Panc1 (cell line): ENCODE data around the gene ANKRD60. TPM values are rescaled to one million over a fixed set of nuclear protein-coding genes. Genes with fewer than 3 reads are reported as not detected.

Experiments
- ATAC-seq: fragments of 200-7000 bp; cut with Tn5 transposase; 2 replicates; pipeline ENCODE4 v1.9.1; 2020; ENCODE audit warnings: mild to moderate bottlenecking, moderate library complexity
- BruUV-seq: library from RNA; stranded (reverse); fragments of 400-500 nt; replicated peaks from 2 replicates; lab custom pipeline; 2021; lab: Mats Ljungman, UMichigan
- CTCF ChIA-PET: fragments of 300-600 bp; sonication (Branson Sonifier 250); formaldehyde crosslinking; loops from one replicate; lab custom pipeline; 2022; ENCODE audit warnings: antibody characterized with exemption; lab: Charles Lee
- POLR2A ChIA-PET: fragments of 300-600 bp; sonication (Branson Sonifier 250); formaldehyde crosslinking; loops from one replicate; lab custom pipeline; 2022; ENCODE audit warnings: antibody characterized with exemption; lab: Charles Lee
- DNase-seq: peaks from one replicate; pipeline ENCODE4 v3.0.0-alpha.2; 2010; ENCODE audit warnings: low read depth, low spot score
- H3K27ac ChIP-seq: 2 replicates; pipeline ENCODE4 v1.5.1; 2011; ENCODE audit warnings: mild to moderate bottlenecking, low read length, inconsistent platforms
- H3K27me3 ChIP-seq: fragments of 200-500 bp; sonication (Bioruptor generic); 2 replicates; pipeline ENCODE4 v1.6.0; 2014; ENCODE audit warnings: low read length, inconsistent platforms; ENCODE audit not compliant: control insufficient read depth, insufficient read depth
- H3K36me3 ChIP-seq: fragments of 200-500 bp; sonication (Bioruptor generic); 2 replicates; pipeline ENCODE4 v1.5.1; 2014; ENCODE audit warnings: inconsistent platforms, mild to moderate bottlenecking, low read length, moderate library complexity; ENCODE audit not compliant: control insufficient read depth, insufficient read depth
- H3K4me1 ChIP-seq: 2 replicates; pipeline ENCODE4 v1.5.1; 2011; ENCODE audit warnings: inconsistent platforms, mild to moderate bottlenecking, low read length, moderate library complexity; ENCODE audit not compliant: control insufficient read depth, insufficient read depth
- H3K4me3 ChIP-seq, 2 experiments: 2 replicates each; pipeline ENCODE4 v1.5.1; 2011 to 2012; ENCODE audit warnings: low read depth in 2 of 2, low read length in 2 of 2, mild to moderate bottlenecking in 2 of 2, inconsistent platforms in 1 of 2, moderate library complexity in 1 of 2
- H3K9me3 ChIP-seq: fragments of 200-500 bp; sonication (Bioruptor generic); 2 replicates; pipeline ENCODE4 v1.5.1; 2014; ENCODE audit warnings: low read depth, mild to moderate bottlenecking, inconsistent platforms, low read length, moderate library complexity; ENCODE audit not compliant: control insufficient read depth, insufficient read depth
- POLR2AphosphoS5 ChIP-seq: IDR thresholded peaks from 2 replicates; pipeline ENCODE4 v1.6.1; 2012; ENCODE audit warnings: mild to moderate bottlenecking, low read depth, low read length, moderate library complexity
- SIN3A ChIP-seq: IDR thresholded peaks from 2 replicates; pipeline ENCODE4 v1.6.1; 2012; ENCODE audit warnings: low read depth, mild to moderate bottlenecking, low read length, moderate library complexity, borderline replicate concordance; ENCODE audit not compliant: insufficient read depth
- TCF7L2 ChIP-seq: IDR thresholded peaks from 2 replicates; pipeline ENCODE4 v1.6.1; 2011; ENCODE audit warnings: mild to moderate bottlenecking, low read depth, low read length, inconsistent platforms
- in situ Hi-C: cut with HindIII; loops from 2 replicates; pipeline ENCODE4 v1.10.0; 2016; ENCODE audit warnings: low sequenced_read_pairs, low pct_unique_long_range_greater_than_20kb
- intact Hi-C: fragments of 100-400 bp; cut with micrococcal nuclease; formaldehyde crosslinking; loops from one replicate; pipeline ENCODE4 v1.10.0; 2022; ENCODE audit not compliant: unreplicated experiment
- total RNA-seq: library from RNA; stranded (reverse); gene quantifications from one replicate; pipeline ENCODE4 v1.2.1, GENCODE V29; 2021; ENCODE audit not compliant: unreplicated experiment
- TF ChIP-seq, protein P1 (sequence below): fragments of 450-650 bp; IDR thresholded peaks from 2 replicates; pipeline ENCODE4 v1.5.1; 2017; ENCODE audit warnings: mild to moderate bottlenecking
- TF ChIP-seq, protein P2 (sequence below), 2 experiments: IDR thresholded peaks; 2 replicates each; pipeline ENCODE4 v1.6.1; 2011 to 2012; ENCODE audit warnings: low read depth in 2 of 2, control low read depth in 1 of 2, low read length in 1 of 2, mild to moderate bottlenecking in 1 of 2, moderate library complexity in 1 of 2; ENCODE audit not compliant: insufficient read depth in 1 of 2

ANKRD60 gene
- total RNA-seq, 1 experiment from 2014 or later: not detected

DNA sequence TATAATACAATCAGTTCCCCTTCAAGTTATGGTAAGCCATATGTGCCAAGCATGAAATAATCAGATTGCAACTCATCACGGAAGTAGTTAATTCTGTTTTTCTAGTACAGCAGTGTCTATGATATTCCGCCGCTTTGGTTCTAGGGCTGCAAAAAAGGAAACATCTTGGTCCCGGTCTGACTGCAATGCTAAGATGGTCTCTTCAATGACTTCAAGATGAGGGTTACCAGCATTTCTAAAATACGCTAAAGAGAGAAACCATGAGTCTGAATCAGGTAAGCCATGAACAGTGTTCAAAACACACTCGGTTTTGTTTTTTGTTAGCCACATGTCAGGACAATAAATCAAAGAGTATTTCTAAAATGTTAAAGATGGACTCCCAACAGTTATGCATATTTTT lies 3.2 kb upstream of the ANKRD60 start:
- CTCF ChIA-PET: no interaction called here
- no peaks in the 10 kb centered on the region for H3K9me3 ChIP-seq
- in situ Hi-C loops (no loop called here), intact Hi-C loops (loop anchor here (10.0 kb wide), 1 partner anchor 213 kb away; no protein-coding TSS in a partner anchor)
- no TSS peak for BruUV-seq
- no peaks in the 10 kb centered on the region for H3K27me3 ChIP-seq
- H3K27ac ChIP-seq: no peak overlapping the region
- DNase-seq (no peak), ATAC-seq (no peak)
- H3K4me3 ChIP-seq: no peak overlapping the region
- POLR2A ChIA-PET: no interaction called here
- TF ChIP-seq, protein P1, sequence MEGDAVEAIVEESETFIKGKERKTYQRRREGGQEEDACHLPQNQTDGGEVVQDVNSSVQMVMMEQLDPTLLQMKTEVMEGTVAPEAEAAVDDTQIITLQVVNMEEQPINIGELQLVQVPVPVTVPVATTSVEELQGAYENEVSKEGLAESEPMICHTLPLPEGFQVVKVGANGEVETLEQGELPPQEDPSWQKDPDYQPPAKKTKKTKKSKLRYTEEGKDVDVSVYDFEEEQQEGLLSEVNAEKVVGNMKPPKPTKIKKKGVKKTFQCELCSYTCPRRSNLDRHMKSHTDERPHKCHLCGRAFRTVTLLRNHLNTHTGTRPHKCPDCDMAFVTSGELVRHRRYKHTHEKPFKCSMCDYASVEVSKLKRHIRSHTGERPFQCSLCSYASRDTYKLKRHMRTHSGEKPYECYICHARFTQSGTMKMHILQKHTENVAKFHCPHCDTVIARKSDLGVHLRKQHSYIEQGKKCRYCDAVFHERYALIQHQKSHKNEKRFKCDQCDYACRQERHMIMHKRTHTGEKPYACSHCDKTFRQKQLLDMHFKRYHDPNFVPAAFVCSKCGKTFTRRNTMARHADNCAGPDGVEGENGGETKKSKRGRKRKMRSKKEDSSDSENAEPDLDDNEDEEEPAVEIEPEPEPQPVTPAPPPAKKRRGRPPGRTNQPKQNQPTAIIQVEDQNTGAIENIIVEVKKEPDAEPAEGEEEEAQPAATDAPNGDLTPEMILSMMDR: no peak
- TF ChIP-seq TCF7L2 (no peak), POLR2AphosphoS5 (no peak), SIN3A (no peak)
- TF ChIP-seq, protein P2, sequence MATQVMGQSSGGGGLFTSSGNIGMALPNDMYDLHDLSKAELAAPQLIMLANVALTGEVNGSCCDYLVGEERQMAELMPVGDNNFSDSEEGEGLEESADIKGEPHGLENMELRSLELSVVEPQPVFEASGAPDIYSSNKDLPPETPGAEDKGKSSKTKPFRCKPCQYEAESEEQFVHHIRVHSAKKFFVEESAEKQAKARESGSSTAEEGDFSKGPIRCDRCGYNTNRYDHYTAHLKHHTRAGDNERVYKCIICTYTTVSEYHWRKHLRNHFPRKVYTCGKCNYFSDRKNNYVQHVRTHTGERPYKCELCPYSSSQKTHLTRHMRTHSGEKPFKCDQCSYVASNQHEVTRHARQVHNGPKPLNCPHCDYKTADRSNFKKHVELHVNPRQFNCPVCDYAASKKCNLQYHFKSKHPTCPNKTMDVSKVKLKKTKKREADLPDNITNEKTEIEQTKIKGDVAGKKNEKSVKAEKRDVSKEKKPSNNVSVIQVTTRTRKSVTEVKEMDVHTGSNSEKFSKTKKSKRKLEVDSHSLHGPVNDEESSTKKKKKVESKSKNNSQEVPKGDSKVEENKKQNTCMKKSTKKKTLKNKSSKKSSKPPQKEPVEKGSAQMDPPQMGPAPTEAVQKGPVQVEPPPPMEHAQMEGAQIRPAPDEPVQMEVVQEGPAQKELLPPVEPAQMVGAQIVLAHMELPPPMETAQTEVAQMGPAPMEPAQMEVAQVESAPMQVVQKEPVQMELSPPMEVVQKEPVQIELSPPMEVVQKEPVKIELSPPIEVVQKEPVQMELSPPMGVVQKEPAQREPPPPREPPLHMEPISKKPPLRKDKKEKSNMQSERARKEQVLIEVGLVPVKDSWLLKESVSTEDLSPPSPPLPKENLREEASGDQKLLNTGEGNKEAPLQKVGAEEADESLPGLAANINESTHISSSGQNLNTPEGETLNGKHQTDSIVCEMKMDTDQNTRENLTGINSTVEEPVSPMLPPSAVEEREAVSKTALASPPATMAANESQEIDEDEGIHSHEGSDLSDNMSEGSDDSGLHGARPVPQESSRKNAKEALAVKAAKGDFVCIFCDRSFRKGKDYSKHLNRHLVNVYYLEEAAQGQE (IDR thresholded peaks at IDR 0.05; ENCODE audit: insufficient read depth in 1 of 2, low read depth in 2 of 2, low read length in 1 of 2): no peak
- H3K4me1 ChIP-seq: peaks cover 4% of the 10 kb centered on the region; the same call in 1 of the 2 replicates
- H3K36me3 ChIP-seq: no peaks in the 10 kb centered on the region

DNA sequence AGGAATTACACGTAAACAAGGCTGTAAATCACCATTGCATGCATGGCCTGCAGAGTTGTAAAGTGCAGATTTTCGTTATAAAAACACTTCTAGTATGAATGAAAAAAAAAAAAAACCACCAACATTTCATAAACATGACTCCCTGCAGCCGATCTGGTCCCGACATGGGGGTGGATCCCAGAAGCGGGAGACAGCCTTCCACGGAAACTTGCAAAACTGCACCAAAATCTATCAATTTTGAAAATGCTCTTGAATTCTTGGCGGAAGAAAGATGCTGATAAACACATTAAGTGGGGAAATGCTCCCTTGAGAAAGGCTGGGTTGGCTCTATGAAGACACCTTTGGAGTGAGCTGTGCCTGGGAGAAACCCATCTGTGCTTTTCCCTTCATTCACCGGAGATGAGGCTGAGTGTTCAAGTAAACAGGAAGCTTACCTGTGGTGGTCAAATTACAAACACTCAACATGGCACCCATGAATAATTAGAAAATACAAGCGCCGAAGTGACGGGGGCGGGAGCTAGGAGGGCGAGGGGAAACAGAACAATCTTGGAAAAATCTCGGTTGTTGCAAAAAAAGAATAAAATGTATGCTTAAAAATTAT lies 845 bp upstream of the ANKRD60 start:
- no peak overlapping the region for H3K27ac ChIP-seq
- no peaks in the 10 kb centered on the region for H3K9me3 ChIP-seq
- TF ChIP-seq, protein P2 (IDR thresholded peaks at IDR 0.05; ENCODE audit: insufficient read depth in 1 of 2, low read depth in 2 of 2, low read length in 1 of 2): no peak
- no TSS peak for BruUV-seq
- H3K4me3 ChIP-seq: no peak overlapping the region
- no peaks in the 10 kb centered on the region for H3K27me3 ChIP-seq
- in situ Hi-C loops (no loop called here), intact Hi-C loops (no loop called here)
- no peaks in the 10 kb centered on the region for H3K36me3 ChIP-seq
- DNase-seq (no peak), ATAC-seq (no peak)
- ChIA-PET POLR2A (interaction anchor here (0.7 kb wide), 1 partner anchor 612 kb away, joined by 3 read pairs; no protein-coding TSS in a partner anchor), CTCF (no interaction called here)
- H3K4me1 ChIP-seq: no peaks in the 10 kb centered on the region
